ENCODE measurements around the gene HEG1. TPM values are rescaled to one million over a fixed set of nuclear protein-coding genes. Genes with fewer than 3 reads are reported as not detected.
"Not testable (repeated sequence)": the region's sequence is repeated elsewhere in the genome, so short reads cannot be mapped to it uniquely, and the experiment has no call there.

HEG1 gene
- total and polyA plus RNA-seq, 7 donors = 0.92 to 61.6 (median 24.5) TPM

DNA sequence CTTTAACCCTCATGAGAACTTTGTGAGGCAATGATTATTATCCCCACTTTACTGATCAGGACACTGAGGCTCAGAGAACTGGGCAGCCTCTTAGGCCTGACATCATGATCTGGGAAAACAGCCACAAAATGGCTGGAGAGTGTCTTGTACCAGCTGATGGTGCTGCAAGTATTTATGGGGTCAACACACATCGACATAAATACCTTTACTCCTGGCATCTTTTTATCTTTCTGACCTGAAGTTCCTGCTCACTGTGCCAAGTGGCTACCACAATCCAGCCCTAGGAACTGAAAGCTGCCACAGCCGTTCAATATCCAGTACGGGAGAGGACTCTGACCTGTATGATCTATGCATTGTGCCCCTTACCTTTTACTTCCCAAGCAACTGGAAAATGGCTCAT, 92.0 kb downstream of the HEG1 start:
- peaks cover 0 to 11% (median 2%) of the 10 kb centered on the region in 4 donors for H3K36me3 ChIP-seq
- TF ChIP-seq EP300 (IDR thresholded peaks at IDR 0.05) = no peak
- H3K27me3 ChIP-seq = no peaks in the 10 kb centered on the region
- peak overlapping the region in 1 of 4 donors; percentile 9 for H3K27ac ChIP-seq
- no peaks in the 10 kb centered on the region for H3K9me3 ChIP-seq
- 14 to 62% methylated on average over 3 of the region's 3 CpGs for WGBS, 2 donors
- H3K4me1 ChIP-seq = no peaks in the 10 kb centered on the region
- intact Hi-C loops (cut with DNase I) = no loop called here
- H3K4me3 ChIP-seq = no peak overlapping the region
- no peak for DNase-seq

DNA sequence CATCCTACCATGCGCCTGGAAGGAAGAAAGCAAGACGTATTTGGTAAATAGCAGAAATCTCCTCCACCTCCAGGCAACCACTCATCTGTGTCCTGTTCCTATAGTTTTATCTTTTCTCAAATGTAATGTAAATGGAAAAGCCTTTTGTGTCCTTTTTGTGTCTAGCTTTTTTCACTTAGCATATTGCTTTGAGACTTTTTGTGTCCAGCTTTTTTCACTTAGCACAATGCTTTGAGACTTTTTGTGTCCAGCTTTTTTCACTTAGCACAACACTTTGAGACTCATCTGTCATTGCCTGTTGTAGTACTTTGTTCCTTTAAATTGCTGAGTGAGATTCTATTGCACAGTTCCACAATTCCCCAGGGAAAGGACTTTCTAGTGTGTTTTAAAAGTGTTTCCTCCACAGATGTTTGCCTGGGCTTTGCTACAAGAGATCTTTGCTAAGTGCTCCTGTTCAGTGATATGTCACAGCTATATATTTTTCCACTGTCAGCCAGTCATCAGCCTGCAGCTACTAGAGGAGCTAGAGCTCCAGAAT, 93.3 kb downstream of the HEG1 start:
- Histone ChIP-seq H3K4me3 (no peak overlapping the region), H3K9me3 (no peaks in the 10 kb centered on the region), H3K27ac (no peak overlapping the region), H3K27me3 (no peaks in the 10 kb centered on the region), H3K36me3 (no peaks in the 10 kb centered on the region), H3K4me1 (no peaks in the 10 kb centered on the region)
- TF ChIP-seq EP300 (IDR thresholded peaks at IDR 0.05) = no peak
- TF ChIP-seq POLR2A (IDR thresholded peaks at IDR 0.05) = no peak
- no peak for TF ChIP-seq POLR2AphosphoS5 (IDR thresholded peaks at IDR 0.05)
- TF ChIP-seq, protein P1, sequence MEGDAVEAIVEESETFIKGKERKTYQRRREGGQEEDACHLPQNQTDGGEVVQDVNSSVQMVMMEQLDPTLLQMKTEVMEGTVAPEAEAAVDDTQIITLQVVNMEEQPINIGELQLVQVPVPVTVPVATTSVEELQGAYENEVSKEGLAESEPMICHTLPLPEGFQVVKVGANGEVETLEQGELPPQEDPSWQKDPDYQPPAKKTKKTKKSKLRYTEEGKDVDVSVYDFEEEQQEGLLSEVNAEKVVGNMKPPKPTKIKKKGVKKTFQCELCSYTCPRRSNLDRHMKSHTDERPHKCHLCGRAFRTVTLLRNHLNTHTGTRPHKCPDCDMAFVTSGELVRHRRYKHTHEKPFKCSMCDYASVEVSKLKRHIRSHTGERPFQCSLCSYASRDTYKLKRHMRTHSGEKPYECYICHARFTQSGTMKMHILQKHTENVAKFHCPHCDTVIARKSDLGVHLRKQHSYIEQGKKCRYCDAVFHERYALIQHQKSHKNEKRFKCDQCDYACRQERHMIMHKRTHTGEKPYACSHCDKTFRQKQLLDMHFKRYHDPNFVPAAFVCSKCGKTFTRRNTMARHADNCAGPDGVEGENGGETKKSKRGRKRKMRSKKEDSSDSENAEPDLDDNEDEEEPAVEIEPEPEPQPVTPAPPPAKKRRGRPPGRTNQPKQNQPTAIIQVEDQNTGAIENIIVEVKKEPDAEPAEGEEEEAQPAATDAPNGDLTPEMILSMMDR (IDR thresholded peaks at IDR 0.05) = no peak
- intact Hi-C loops (cut with DNase I) = no loop called here
- 90 to 96% methylated on average over 2 of the region's 2 CpGs for WGBS, 2 donors
- no peak for DNase-seq

DNA sequence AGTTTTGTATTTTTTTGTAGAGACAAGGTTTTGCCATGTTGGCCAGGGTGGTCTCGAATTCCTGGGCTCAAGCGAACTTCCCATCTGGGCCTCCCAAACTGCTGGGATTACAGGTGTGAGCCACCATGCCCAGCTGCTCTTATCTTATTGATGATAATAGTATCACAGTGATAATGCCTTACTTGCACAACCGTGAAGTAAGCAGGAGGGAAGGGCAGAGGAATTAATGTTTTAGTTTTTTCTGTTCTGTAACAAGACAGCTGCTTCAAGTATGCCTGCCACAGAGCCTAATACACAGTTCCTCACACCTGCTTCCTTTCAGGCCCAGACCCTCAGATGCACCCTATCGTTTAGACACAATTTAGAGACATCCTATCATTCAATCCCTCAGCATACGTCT, 95.1 kb downstream of the HEG1 start:
- TF ChIP-seq POLR2A (IDR thresholded peaks at IDR 0.05) = no peak
- no peak for TF ChIP-seq POLR2AphosphoS5 (IDR thresholded peaks at IDR 0.05)
- TF ChIP-seq, protein P1 (IDR thresholded peaks at IDR 0.05) = no peak
- TF ChIP-seq EP300 (IDR thresholded peaks at IDR 0.05) = no peak
- 69 to 81% methylated on average over 5 of the region's 5 CpGs for WGBS, 2 donors
- intact Hi-C loops (cut with DNase I) = no loop called here
- H3K9me3 ChIP-seq = no peaks in the 10 kb centered on the region
- H3K4me3 ChIP-seq = no peak overlapping the region
- DNase-seq = no peak
- no peaks in the 10 kb centered on the region for H3K27me3 ChIP-seq
- no peaks in the 10 kb centered on the region for H3K36me3 ChIP-seq
- no peaks in the 10 kb centered on the region for H3K4me1 ChIP-seq
- no peak overlapping the region for H3K27ac ChIP-seq

DNA sequence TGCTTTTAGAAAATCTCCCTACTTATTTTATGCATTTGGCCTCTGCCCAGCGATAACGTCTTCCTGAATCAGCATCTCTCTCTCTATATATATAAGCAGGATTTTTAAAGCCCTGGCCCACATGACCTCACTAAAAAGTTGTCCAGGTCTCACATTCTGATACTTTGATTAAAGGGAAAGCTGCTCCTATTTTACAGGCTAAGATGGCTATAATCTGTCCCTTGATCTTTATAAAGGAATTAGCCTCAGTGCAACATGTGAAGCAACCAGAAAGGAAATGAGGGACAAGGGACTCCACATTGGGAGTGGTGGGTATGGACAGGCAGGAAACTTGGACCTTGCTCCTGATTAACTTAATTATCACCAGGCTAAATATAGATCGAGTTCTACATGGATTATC, 95.7 kb downstream of the HEG1 start:
- intact Hi-C loops (cut with DNase I) = no loop called here
- WGBS, 2 donors = 37 to 62% methylated on average over 3 of the region's 3 CpGs
- no peaks in the 10 kb centered on the region for H3K9me3 ChIP-seq
- TF ChIP-seq POLR2A (IDR thresholded peaks at IDR 0.05) (no peak), POLR2AphosphoS5 (IDR thresholded peaks at IDR 0.05) (no peak), EP300 (IDR thresholded peaks at IDR 0.05) (no peak)
- TF ChIP-seq, protein P1 (IDR thresholded peaks at IDR 0.05) = no peak
- no peaks in the 10 kb centered on the region for H3K36me3 ChIP-seq
- H3K4me3 ChIP-seq = no peak overlapping the region
- no peak overlapping the region for H3K27ac ChIP-seq
- no peaks in the 10 kb centered on the region for H3K27me3 ChIP-seq
- no peak for DNase-seq
- no peaks in the 10 kb centered on the region for H3K4me1 ChIP-seq

DNA sequence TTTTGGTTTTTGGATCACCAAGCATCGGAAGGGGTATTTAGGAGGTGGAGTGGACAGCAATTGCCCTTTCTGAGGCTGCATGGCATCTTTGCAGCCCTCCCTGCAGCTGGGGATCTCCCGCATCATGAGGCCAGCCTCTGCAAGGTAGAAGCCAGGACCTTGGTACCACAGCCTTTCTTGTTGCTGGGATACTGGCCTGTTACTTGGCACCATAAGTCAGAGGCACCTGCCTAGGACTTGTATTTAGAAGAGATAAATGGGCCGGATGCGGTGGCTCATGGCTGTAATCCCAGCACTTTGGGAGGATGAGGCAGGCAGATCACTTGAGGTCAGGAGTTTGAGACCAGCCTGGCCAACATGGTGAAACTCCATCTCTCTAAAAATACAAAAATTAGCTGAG, 97.8 kb downstream of the HEG1 start:
- H3K36me3 ChIP-seq; intact Hi-C loops (cut with DNase I); DNase-seq; H3K4me1 ChIP-seq; H3K27me3 ChIP-seq; H3K4me3 ChIP-seq; H3K27ac ChIP-seq; H3K9me3 ChIP-seq: not testable (repeated sequence)
- 93 to 95% methylated on average over 4 of the region's 4 CpGs for WGBS, 2 donors

DNA sequence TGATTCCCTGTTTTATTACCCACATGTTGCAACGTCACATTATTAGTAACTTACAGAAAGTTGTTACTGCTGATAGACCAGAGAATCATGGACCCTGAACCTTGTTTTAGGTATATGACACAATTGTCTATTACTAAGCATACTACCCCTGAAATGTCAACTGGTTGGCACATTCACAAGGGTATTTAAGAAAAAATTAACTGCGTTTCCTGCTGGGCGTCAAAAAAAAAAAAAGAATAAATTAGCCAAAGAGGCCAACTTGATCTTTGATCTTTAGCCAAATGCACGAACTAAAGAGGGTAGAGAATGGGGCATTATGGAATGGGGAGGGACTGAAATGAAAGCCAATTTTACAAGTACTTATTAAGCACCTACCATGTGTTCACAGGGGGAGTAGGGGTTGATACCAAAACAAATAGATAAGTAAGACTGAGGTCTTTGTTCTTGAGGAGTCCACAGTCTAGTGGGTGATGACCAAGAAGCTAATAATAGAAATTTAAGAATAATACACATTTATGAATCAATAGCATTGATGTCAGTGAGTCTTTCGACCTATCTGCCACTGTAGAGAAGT, 103.4 kb downstream of the HEG1 start:
- no peak overlapping the region for H3K4me3 ChIP-seq
- H3K36me3 ChIP-seq = no peaks in the 10 kb centered on the region
- intact Hi-C loops (cut with DNase I) = no loop called here
- no peaks in the 10 kb centered on the region for H3K9me3 ChIP-seq
- WGBS, 2 donors = 33 to 67% methylated on average over 5 of the region's 5 CpGs
- no peak overlapping the region for H3K27ac ChIP-seq
- no peak for TF ChIP-seq POLR2A (IDR thresholded peaks at IDR 0.05)
- no peaks in the 10 kb centered on the region for H3K4me1 ChIP-seq
- no peak for DNase-seq
- no peaks in the 10 kb centered on the region for H3K27me3 ChIP-seq

Measured in sigmoid colon (tissue), 7 donors.